Fibroblast of lung (primary cell): ENCODE results near the gene PSMD1. TPM values are rescaled to one million over a fixed set of nuclear protein-coding genes. Genes with fewer than 3 reads are reported as not detected.

Experiments used
- DNase-seq, 2 donors: peaks; one replicate each; pipeline versions ENCODE4 v3.0.0 to v3.0.0-alpha.2; 2010; ENCODE audit warnings: low read depth in 2 of 2
- H2AFZ ChIP-seq: 2 replicates; pipeline ENCODE4 v1.5.1; 2012; ENCODE audit warnings: low read length, control low read depth, inconsistent platforms
- H3K27ac ChIP-seq: 2 replicates; pipeline ENCODE4 v1.5.1; 2011; ENCODE audit warnings: low read length, control low read depth; ENCODE audit not compliant: insufficient read depth
- H3K27me3 ChIP-seq: 2 replicates; pipeline ENCODE4 v1.5.1; 2011; ENCODE audit warnings: mild to moderate bottlenecking, low read length; ENCODE audit not compliant: control insufficient read depth, insufficient read depth
- H3K36me3 ChIP-seq: 2 replicates; pipeline ENCODE4 v1.5.1; 2011; ENCODE audit warnings: low read length; ENCODE audit not compliant: control insufficient read depth, insufficient read depth
- H3K4me1 ChIP-seq: 2 replicates; pipeline ENCODE4 v1.5.1; 2011; ENCODE audit warnings: low read length; ENCODE audit not compliant: control insufficient read depth, insufficient read depth; ENCODE audit errors: extremely low read depth
- H3K4me2 ChIP-seq: 2 replicates; pipeline ENCODE4 v1.5.1; 2011; ENCODE audit warnings: low read length, control low read depth; ENCODE audit not compliant: insufficient read depth; ENCODE audit errors: extremely low read depth
- H3K4me3 ChIP-seq, 4 experiments: fragments of 200-600 bp in 1 of 4; sonication (generic) in 1 of 4; replicated peaks in 1 of 4; 2 replicates each; pipeline ENCODE4 v1.5.1; 2011 to 2016; ENCODE audit warnings: low read length in 4 of 4, low read depth in 3 of 4, mild to moderate bottlenecking in 3 of 4, control low read depth in 2 of 4, inconsistent platforms in 1 of 4, mixed read lengths in 1 of 4; ENCODE audit not compliant: insufficient read depth in 1 of 4; ENCODE audit errors: control extremely low read depth in 1 of 4
- H3K79me2 ChIP-seq: 2 replicates; pipeline ENCODE4 v1.5.1; 2012; ENCODE audit warnings: mild to moderate bottlenecking, low read length, inconsistent platforms; ENCODE audit not compliant: control insufficient read depth, insufficient read depth
- H3K9ac ChIP-seq: 2 replicates; pipeline ENCODE4 v1.5.1; 2011; ENCODE audit warnings: mild to moderate bottlenecking, low read length, control low read depth; ENCODE audit not compliant: insufficient read depth
- H3K9me3 ChIP-seq: 2 replicates; pipeline ENCODE4 v1.5.1; 2012; ENCODE audit warnings: low read depth, low read length; ENCODE audit not compliant: control insufficient read depth, insufficient read depth
- H4K20me1 ChIP-seq: 2 replicates; pipeline ENCODE4 v1.5.1; 2011; ENCODE audit warnings: low read length; ENCODE audit not compliant: control insufficient read depth, insufficient read depth; ENCODE audit errors: extremely low read depth
- EZH2 ChIP-seq: IDR thresholded peaks from 2 replicates; pipeline ENCODE4 v1.5.1; 2012; ENCODE audit warnings: low read length, control low read depth, mild to moderate bottlenecking; ENCODE audit errors: missing control alignments
- polyA plus RNA-seq, 2 donors: library from polyadenylated mRNA; depleted of rRNA in 1 of 2; stranded (reverse) in 1 of 2; unstranded in 1 of 2; fragments of >200 nt; gene quantifications; 2 replicates each; pipeline ENCODE4 v1.2.1, GENCODE V29; 2011 to 2012; ENCODE audit warnings: missing spikeins in 1 of 2
- total RNA-seq: library from RNA; depleted of rRNA; stranded (reverse); fragments of >200 nt; gene quantifications from 2 replicates; pipeline ENCODE4 v1.2.1, GENCODE V29; 2014
- TF ChIP-seq, protein P1 (sequence below), 2 donors: IDR thresholded peaks in 1 of 2; conservative IDR thresholded peaks in 1 of 2; 1 replicate in 1 of 2; 2 replicates in 1 of 2; pipeline ENCODE4 v1.5.1; 2011 to 2012; ENCODE audit warnings: low read length in 2 of 2, control low read depth in 1 of 2, inconsistent platforms in 1 of 2, low read depth in 1 of 2, mild to moderate bottlenecking in 1 of 2

PSMD1 gene
- total and polyA plus RNA-seq, 2 donors (not counting 1 experiment from before 2014, with no cell fraction given), result 125 to 144 TPM

DNA sequence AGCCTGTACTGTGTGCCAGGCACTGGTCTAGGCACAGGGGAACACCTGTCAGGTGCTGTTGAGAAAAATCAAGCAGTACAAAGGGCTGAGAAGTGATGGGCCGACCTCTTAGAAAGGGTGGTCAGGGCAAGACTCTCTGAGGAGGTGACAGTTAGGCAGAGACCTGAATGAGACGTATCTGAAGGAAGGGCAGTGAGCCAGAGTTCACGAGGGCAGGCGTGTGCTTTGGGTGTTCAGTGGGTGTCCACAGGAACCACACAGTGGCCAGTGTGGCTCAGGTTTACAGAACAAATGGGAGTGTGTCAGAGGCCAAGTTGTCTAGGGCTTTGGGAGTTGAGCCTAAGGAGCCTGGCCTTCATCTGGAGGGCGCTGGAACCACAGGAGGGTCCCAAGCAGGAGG, 147.9 kb downstream of the PSMD1 start:
- Histone ChIP-seq H3K4me1 (peaks cover 7% of the 10 kb centered on the region), H3K9ac (no peak overlapping the region), H3K27ac (no peak overlapping the region), H3K9me3 (no peaks in the 10 kb centered on the region), H3K4me3 (no peak overlapping the region), H3K36me3 (peaks cover 16% of the 10 kb centered on the region), H3K4me2 (no peak overlapping the region), H3K27me3 (no peaks in the 10 kb centered on the region), H3K79me2 (peaks cover 37% of the 10 kb centered on the region), H2AFZ (no peak overlapping the region), H4K20me1 (no peaks in the 10 kb centered on the region)
- TF ChIP-seq, protein P1, sequence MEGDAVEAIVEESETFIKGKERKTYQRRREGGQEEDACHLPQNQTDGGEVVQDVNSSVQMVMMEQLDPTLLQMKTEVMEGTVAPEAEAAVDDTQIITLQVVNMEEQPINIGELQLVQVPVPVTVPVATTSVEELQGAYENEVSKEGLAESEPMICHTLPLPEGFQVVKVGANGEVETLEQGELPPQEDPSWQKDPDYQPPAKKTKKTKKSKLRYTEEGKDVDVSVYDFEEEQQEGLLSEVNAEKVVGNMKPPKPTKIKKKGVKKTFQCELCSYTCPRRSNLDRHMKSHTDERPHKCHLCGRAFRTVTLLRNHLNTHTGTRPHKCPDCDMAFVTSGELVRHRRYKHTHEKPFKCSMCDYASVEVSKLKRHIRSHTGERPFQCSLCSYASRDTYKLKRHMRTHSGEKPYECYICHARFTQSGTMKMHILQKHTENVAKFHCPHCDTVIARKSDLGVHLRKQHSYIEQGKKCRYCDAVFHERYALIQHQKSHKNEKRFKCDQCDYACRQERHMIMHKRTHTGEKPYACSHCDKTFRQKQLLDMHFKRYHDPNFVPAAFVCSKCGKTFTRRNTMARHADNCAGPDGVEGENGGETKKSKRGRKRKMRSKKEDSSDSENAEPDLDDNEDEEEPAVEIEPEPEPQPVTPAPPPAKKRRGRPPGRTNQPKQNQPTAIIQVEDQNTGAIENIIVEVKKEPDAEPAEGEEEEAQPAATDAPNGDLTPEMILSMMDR (conservative IDR thresholded peaks at IDR 0.05 in 1 of 2, IDR thresholded peaks at IDR 0.05 in 1 of 2; ENCODE audit: low read depth in 1 of 2, low read length in 2 of 2), result no peak
- TF ChIP-seq EZH2, result no peak
- DNase-seq, result no peak

- no peak for TF ChIP-seq EZH2
- TF ChIP-seq, protein P1 (conservative IDR thresholded peaks at IDR 0.05 in 1 of 2, IDR thresholded peaks at IDR 0.05 in 1 of 2; ENCODE audit: low read depth in 1 of 2, low read length in 2 of 2), result no peak
- no peak overlapping the region for H3K9ac ChIP-seq
- H4K20me1 ChIP-seq, result no peaks in the 10 kb centered on the region
- no peak overlapping the region for H3K4me3 ChIP-seq
- no peaks in the 10 kb centered on the region for H3K4me1 ChIP-seq
- H3K36me3 ChIP-seq, result peaks cover 17% of the 10 kb centered on the region
- H3K79me2 ChIP-seq, result peaks cover 17% of the 10 kb centered on the region
- no peaks in the 10 kb centered on the region for H3K27me3 ChIP-seq
- no peak overlapping the region for H3K4me2 ChIP-seq
- no peaks in the 10 kb centered on the region for H3K9me3 ChIP-seq
- no peak for DNase-seq
- no peak overlapping the region for H3K27ac ChIP-seq
- no peak overlapping the region for H2AFZ ChIP-seq
These were observed 151.1 kb downstream of the PSMD1 start for GRCh38 chr2:231207734-231208133.

GRCh38 chr2:231210782-231211181, 154.1 kb downstream of the PSMD1 start:
- no peak overlapping the region for H3K9ac ChIP-seq
- TF ChIP-seq, protein P1 (conservative IDR thresholded peaks at IDR 0.05 in 1 of 2, IDR thresholded peaks at IDR 0.05 in 1 of 2; ENCODE audit: low read depth in 1 of 2, low read length in 2 of 2), result no peak
- no peak for TF ChIP-seq EZH2
- H3K36me3 ChIP-seq, result peaks cover 23% of the 10 kb centered on the region
- H3K4me3 ChIP-seq, result no peak overlapping the region
- H3K79me2 ChIP-seq, result peaks cover 1% of the 10 kb centered on the region
- no peak overlapping the region for H3K27ac ChIP-seq
- H3K9me3 ChIP-seq, result no peaks in the 10 kb centered on the region
- DNase-seq, result peak in 1 of 2 donors; percentile 36
- no peak overlapping the region for H3K4me2 ChIP-seq
- H3K27me3 ChIP-seq, result no peaks in the 10 kb centered on the region
- H4K20me1 ChIP-seq, result no peaks in the 10 kb centered on the region
- no peaks in the 10 kb centered on the region for H3K4me1 ChIP-seq
- H2AFZ ChIP-seq, result no peak overlapping the region
